ENCODE results near the gene METTL15.
"Not testable (repeated sequence)": the region's sequence is repeated elsewhere in the genome, so short reads cannot be mapped to it uniquely, and the experiment has no call there.

Gene METTL15

GRCh38 chr11:28222063-28222462, 113.9 kb downstream of the METTL15 start:
- DNase-seq, result not testable (repeated sequence)

- no peak for DNase-seq
These were observed 115.4 kb downstream of the METTL15 start for GRCh38 chr11:28223577-28223976.

- no peak for DNase-seq
These were observed 115.8 kb downstream of the METTL15 start for GRCh38 chr11:28223994-28224393.

- DNase-seq, result no peak
These were observed 119.3 kb downstream of the METTL15 start for GRCh38 chr11:28227460-28227859.

GRCh38 chr11:28228196-28228895, 120.2 kb downstream of the METTL15 start:
- DNase-seq, result no peak

- DNase-seq, result no peak
These were observed 123.3 kb downstream of the METTL15 start for GRCh38 chr11:28231475-28231874.

- no peak for DNase-seq
These were observed 124.5 kb downstream of the METTL15 start for GRCh38 chr11:28232649-28233048.

GRCh38 chr11:28241760-28242159, 133.6 kb downstream of the METTL15 start:
- DNase-seq, result no peak

GRCh38 chr11:28242596-28242995, 134.4 kb downstream of the METTL15 start:
- no peak for DNase-seq

GRCh38 chr11:28243061-28243460, 134.9 kb downstream of the METTL15 start:
- DNase-seq, result no peak

GRCh38 chr11:28243581-28243980, 135.4 kb downstream of the METTL15 start:
- no peak for DNase-seq

GRCh38 chr11:28245131-28245530, 136.9 kb downstream of the METTL15 start:
- no peak for DNase-seq

- no peak for DNase-seq
These were observed 142.0 kb downstream of the METTL15 start for GRCh38 chr11:28250192-28250591.

GRCh38 chr11:28251257-28251656, 143.1 kb downstream of the METTL15 start:
- no peak for DNase-seq

- no peak for DNase-seq
These were observed 149.6 kb downstream of the METTL15 start for GRCh38 chr11:28257761-28258160.

GRCh38 chr11:28259177-28259843, 151.1 kb downstream of the METTL15 start:
- no peak for DNase-seq

- DNase-seq, result no peak
These were observed 160.7 kb downstream of the METTL15 start for GRCh38 chr11:28268925-28269324.

- DNase-seq, result no peak
These were observed 161.4 kb downstream of the METTL15 start for GRCh38 chr11:28269586-28269985.

- not testable (repeated sequence) for DNase-seq
These were observed 164.1 kb downstream of the METTL15 start for GRCh38 chr11:28272247-28272646.

GRCh38 chr11:28274216-28274615, 166.0 kb downstream of the METTL15 start:
- DNase-seq, result no peak

GRCh38 chr11:28284196-28284595, 176.0 kb downstream of the METTL15 start:
- no peak for DNase-seq

GRCh38 chr11:28289444-28289843, 181.3 kb downstream of the METTL15 start:
- peak in 1 of 3 experiments; percentile 24 for DNase-seq

- not testable (repeated sequence) for DNase-seq
These were observed 182.8 kb downstream of the METTL15 start for GRCh38 chr11:28290995-28291394.

GRCh38 chr11:28296426-28296825, 188.2 kb downstream of the METTL15 start:
- no peak for DNase-seq

GRCh38 chr11:28298209-28298608, 190.0 kb downstream of the METTL15 start:
- DNase-seq, result no peak

Data from NCI-H1417 (cell line).